Loucy (cell line): ENCODE measurements around the gene TMEM81.

Source experiments
- CTCF ChIP-seq: fragments of 200-600 bp; sonication (generic); conservative IDR thresholded peaks from 2 replicates; pipeline ENCODE4 v1.5.1; 2014; ENCODE audit warnings: mild to moderate bottlenecking, antibody characterized with exemption, low read length
- EZH2phosphoT487 ChIP-seq: fragments of 200-600 bp; IDR thresholded peaks from 2 replicates; pipeline ENCODE4 v1.6.1; 2018; ENCODE audit warnings: antibody characterized with exemption, mild to moderate bottlenecking, moderate library complexity, borderline replicate concordance

DNA sequence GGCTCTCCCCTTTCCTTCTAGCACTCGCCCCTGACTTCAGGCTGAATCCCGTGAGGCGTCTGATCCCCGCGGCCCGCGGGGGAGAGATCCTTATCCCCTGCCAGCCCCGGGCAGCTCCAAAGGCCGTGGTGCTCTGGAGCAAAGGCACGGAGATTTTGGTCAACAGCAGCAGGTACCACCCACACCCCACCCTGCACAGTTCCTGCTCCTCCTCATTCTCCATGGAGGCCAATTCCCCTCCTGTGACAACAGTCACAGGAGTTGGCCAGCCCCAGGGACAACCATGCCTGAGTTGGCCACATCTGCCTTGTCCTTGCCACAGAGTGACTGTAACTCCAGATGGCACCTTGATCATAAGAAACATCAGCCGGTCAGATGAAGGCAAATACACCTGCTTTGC is 20.0 kb downstream of the TMEM81 start:
- no peak for TF ChIP-seq CTCF
- no peak for TF ChIP-seq EZH2phosphoT487
